Brain pericyte (primary cell): ENCODE results near the gene SAP30.

Experiments
- DNase-seq: peaks from one replicate; pipeline ENCODE4 v3.0.0-alpha.2; 2012; ENCODE audit warnings: low read depth, low spot score

Gene SAP30

GRCh38 chr4:173415092-173415491 lies 44.3 kb downstream of the SAP30 start:
- DNase-seq = no peak

GRCh38 chr4:173415885-173416653 lies 45.3 kb downstream of the SAP30 start:
- no peak for DNase-seq

DNA sequence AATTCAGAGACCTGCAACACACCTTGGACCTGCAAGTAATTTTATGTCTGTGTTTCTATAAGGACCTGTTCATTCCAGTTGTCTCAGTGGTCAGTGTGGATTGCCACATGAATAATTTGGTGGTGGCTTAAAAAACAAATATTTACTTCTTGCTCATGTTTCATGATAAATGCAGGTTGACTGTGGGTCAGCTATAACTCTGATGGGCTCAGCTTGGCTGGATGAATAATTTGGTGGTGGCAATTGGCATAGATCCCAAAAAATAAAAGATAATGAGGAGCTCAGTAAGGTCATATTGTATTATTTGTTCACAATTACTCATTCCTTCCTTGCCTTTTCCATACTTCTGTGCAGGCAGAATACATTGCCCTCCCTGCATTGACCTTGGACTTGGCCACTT lies 47.1 kb downstream of the SAP30 start:
- DNase-seq = no peak

DNA sequence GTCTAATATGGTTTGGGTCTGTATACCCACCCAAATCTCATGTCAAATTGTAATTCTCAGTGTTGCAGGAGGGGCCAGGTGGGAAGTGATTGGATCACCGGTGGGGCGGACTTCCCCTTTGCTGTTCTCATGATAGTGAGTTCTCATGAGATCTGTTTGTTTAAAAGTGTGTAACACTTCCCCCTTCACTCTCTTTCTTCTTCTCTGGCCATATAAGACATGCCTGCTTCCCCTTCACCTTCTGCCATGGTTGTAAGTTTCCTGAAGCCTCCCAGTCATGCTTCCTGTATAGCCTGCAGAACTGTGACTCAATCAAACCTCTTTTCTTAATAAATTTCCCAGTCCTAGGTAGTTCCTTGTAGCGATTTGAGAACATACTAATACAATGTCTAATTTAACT lies 47.9 kb downstream of the SAP30 start:
- no peak for DNase-seq

DNA sequence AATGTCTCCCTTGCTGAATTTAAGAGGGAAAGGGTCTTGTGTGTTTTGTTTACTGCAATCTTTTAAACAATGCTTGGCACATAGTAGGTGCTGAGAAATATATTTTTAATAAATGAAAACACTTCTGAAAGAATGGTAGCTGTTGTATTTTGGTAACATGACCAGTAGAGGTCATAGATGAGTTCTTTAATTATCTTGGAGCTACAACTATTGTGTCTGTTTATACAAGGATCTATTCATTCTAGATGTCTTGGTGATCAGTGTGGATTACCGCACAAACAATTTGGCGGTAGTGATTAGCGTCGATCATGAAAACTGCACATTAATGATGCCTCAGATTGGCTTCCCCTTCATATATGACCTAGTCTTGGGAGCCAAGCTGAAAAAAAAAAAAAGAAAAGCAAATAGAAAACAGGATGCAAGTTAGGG lies 49.6 kb downstream of the SAP30 start:
- DNase-seq = no peak

GRCh38 chr4:173420801-173421200 lies 50.0 kb downstream of the SAP30 start:
- no peak for DNase-seq

- DNase-seq = no peak
These were observed 54.4 kb downstream of the SAP30 start for GRCh38 chr4:173424899-173425805.

DNA sequence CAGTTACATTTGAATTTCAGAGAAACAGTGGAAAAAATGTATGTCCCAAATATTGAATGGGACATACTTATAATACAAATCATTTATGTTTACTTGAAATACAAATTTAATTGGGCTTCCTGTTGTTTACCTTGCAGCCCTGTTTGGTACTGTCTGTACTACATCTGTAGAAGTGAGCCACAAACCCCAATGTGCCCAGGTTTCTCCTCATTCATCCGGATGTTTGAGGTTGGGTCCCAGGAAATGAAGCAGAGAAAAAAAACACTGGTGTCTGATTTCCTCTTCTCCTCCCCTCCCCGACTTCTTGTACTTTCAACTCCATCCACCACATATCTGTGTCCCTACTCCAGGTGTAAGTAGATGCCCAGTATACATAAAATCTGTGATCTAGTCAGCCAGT lies 55.3 kb downstream of the SAP30 start:
- no peak for DNase-seq
